Measurements from ENCODE around the gene APIP. TPM values are rescaled to one million over a fixed set of nuclear protein-coding genes. Genes with fewer than 3 reads are reported as not detected.

APIP gene
- total and polyA plus RNA-seq, 8 donors, result 7.6 to 42.9 (median 31.0) TPM

GRCh38 chr11:34850334-34850733, 65.8 kb downstream of the APIP start:
- peak in 1 of 2 donors; percentile 64 for DNase-seq
- TF ChIP-seq CTCF (IDR thresholded peaks at IDR 0.05) (no peak), EP300 (IDR thresholded peaks at IDR 0.05) (no peak), POLR2AphosphoS5 (IDR thresholded peaks at IDR 0.05) (peak in 1 of 3 donors; percentile 29), POLR2A (IDR thresholded peaks at IDR 0.05) (no peak)
- Histone ChIP-seq H3K27ac (peak overlapping the region in 3 of 5 donors; percentile 23 to 46 (median 38)), H3K4me3 (no peak overlapping the region), H3K9me3 (no peaks in the 10 kb centered on the region), H3K4me1 (peaks cover 0 to 7% (median 3%) of the 10 kb centered on the region in 4 donors), H3K36me3 (no peaks in the 10 kb centered on the region), H3K27me3 (no peaks in the 10 kb centered on the region)
- intact Hi-C loops (cut with DNase I; ENCODE audit: low total_unique reads), result no loop called here
- WGBS, 5 donors, result 23 to 58% (median 42%) methylated on average over 4 of the region's 4 CpGs

GRCh38 chr11:34846467-34846866, 69.7 kb downstream of the APIP start:
- Histone ChIP-seq H3K27me3 (no peaks in the 10 kb centered on the region), H3K36me3 (no peaks in the 10 kb centered on the region), H3K27ac (no peak overlapping the region), H3K4me3 (no peak overlapping the region), H3K9me3 (no peaks in the 10 kb centered on the region), H3K4me1 (peaks cover 0 to 7% (median 0%) of the 10 kb centered on the region in 4 donors)
- no peak for DNase-seq
- WGBS, 5 donors, result 78 to 88% (median 80%) methylated on average over 3 of the region's 3 CpGs
- intact Hi-C loops (cut with DNase I; ENCODE audit: low total_unique reads), result no loop called here
- TF ChIP-seq POLR2AphosphoS5 (IDR thresholded peaks at IDR 0.05), result no peak
- TF ChIP-seq CTCF (IDR thresholded peaks at IDR 0.05), result no peak
- no peak for TF ChIP-seq EP300 (IDR thresholded peaks at IDR 0.05)
- TF ChIP-seq POLR2A (IDR thresholded peaks at IDR 0.05), result no peak

- H3K4me1 ChIP-seq, result no peaks in the 10 kb centered on the region
- no peak for DNase-seq
- H3K36me3 ChIP-seq, result no peaks in the 10 kb centered on the region
- intact Hi-C loops (cut with DNase I; ENCODE audit: low total_unique reads), result no loop called here
- H3K9me3 ChIP-seq, result no peaks in the 10 kb centered on the region
- H3K4me3 ChIP-seq, result no peak overlapping the region
- no peak for TF ChIP-seq CTCF (IDR thresholded peaks at IDR 0.05)
- no peak for TF ChIP-seq EP300 (IDR thresholded peaks at IDR 0.05)
- TF ChIP-seq POLR2A (IDR thresholded peaks at IDR 0.05), result no peak
- no peak for TF ChIP-seq POLR2AphosphoS5 (IDR thresholded peaks at IDR 0.05)
- no peak overlapping the region for H3K27ac ChIP-seq
- WGBS, 5 donors, result 81 to 89% (median 88%) methylated on average over 5 of the region's 5 CpGs
- no peaks in the 10 kb centered on the region for H3K27me3 ChIP-seq
These were observed 71.6 kb downstream of the APIP start for GRCh38 chr11:34844463-34845112.

GRCh38 chr11:34843271-34843670, 72.9 kb downstream of the APIP start:
- H3K9me3 ChIP-seq, result no peaks in the 10 kb centered on the region
- no peaks in the 10 kb centered on the region for H3K4me1 ChIP-seq
- DNase-seq, result no peak
- no peak overlapping the region for H3K4me3 ChIP-seq
- intact Hi-C loops (cut with DNase I; ENCODE audit: low total_unique reads), result no loop called here
- H3K27ac ChIP-seq, result no peak overlapping the region
- TF ChIP-seq CTCF (IDR thresholded peaks at IDR 0.05), result no peak
- no peak for TF ChIP-seq POLR2A (IDR thresholded peaks at IDR 0.05)
- TF ChIP-seq EP300 (IDR thresholded peaks at IDR 0.05), result no peak
- no peak for TF ChIP-seq POLR2AphosphoS5 (IDR thresholded peaks at IDR 0.05)
- no peaks in the 10 kb centered on the region for H3K36me3 ChIP-seq
- no peaks in the 10 kb centered on the region for H3K27me3 ChIP-seq

Data from stomach (tissue), 9 donors.